Esophagus squamous epithelium (tissue), 4 donors: Measurements from ENCODE around the gene SH2B2.

Experiments
- CTCF ChIP-seq, 6 experiments: fragments of 450-650 bp in 4 of 6; fragments of 200-600 bp in 2 of 6; sonication (generic) in 2 of 6; IDR thresholded peaks; one replicate each; pipeline ENCODE4 v1.5.1; 2016 to 2019; ENCODE audit warnings: antibody characterized with exemption in 6 of 6, mild to moderate bottlenecking in 4 of 6, moderate library complexity in 4 of 6
- POLR2A ChIP-seq, 4 donors: fragments of 450-650 bp; IDR thresholded peaks; one replicate each; pipeline ENCODE4 v1.6.1; 2017; ENCODE audit warnings: antibody characterized with exemption in 4 of 4, mild to moderate bottlenecking in 4 of 4, moderate library complexity in 3 of 4

GRCh38 chr7:102313997-102314780, 27.5 kb downstream of the SH2B2 start:
- TF ChIP-seq CTCF (IDR thresholded peaks at IDR 0.05) (no peak), POLR2A (IDR thresholded peaks at IDR 0.05) (no peak)
